ENCODE data around the gene PDAP1.
"Not testable (repeated sequence)": the region's sequence is repeated elsewhere in the genome, so short reads cannot be mapped to it uniquely, and the experiment has no call there.

Gene PDAP1

GRCh38 chr7:99408379-99409191 is at the start of gene PDAP1, which contains the start of gene BUD31:
Gene PDAP1 (minus strand): TSS chr7:99408597. CDS start chr7:99408548, 49 bp downstream.
Gene BUD31 (plus strand): TSS chr7:99408969. CDS start chr7:99411093, 2,124 bp downstream.
- DNase-seq: peak; percentile 94 to 97

- no peak for DNase-seq
Measured at GRCh38 chr7:99457650-99458493, 49.5 kb upstream of the PDAP1 start.

DNA sequence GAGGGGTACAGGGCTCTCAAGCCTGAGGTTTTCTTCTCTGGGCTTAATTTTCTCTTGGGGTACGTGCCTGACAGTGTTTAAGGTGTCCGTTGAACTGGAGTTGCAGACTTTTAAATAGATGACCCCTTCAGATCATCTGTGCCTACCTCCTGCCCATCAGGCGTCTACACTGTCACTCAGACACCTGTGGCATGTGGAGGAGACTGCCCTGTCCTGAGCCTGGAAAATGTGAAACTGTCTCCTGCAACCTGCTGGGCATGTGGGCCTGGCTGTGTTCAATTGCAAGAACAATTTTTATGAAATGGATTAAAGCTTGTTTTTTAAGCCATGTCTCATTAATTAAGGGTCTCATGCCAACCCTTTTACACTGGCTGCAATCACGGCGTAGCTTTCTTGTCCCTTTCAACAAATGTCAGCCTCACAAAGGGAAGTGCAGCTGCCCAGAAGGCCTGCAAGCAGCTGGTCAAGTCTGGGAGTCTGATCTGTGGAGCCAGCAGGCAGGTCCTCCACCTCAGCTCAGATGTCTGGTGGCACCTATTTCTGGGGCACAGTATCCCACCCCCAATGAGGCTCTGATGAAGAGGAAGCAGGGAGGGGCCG is 48.8 kb upstream of the PDAP1 start:
- DNase-seq: no peak

DNA sequence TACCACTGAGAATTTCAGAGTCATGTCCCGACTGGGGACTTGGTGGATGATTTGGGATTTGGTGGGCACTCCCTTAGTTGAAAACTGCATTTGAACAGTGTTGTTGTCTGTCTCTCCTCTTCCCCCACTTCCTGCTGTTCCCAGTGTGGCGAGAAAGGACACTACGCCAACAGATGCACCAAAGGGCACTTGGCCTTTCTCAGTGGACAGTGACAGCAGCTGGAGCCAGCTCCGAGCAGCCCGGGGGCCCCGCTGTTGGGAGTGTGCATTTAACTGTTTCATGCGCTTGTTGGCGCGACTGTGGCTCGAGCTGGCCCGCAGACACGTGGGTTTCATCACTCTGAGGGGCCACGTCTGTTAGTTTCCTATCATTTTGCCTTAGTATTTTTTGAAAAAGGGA is 47.9 kb upstream of the PDAP1 start:
- DNase-seq: no peak

- no peak for DNase-seq
Measured at GRCh38 chr7:99455874-99456273, 47.5 kb upstream of the PDAP1 start.

DNA sequence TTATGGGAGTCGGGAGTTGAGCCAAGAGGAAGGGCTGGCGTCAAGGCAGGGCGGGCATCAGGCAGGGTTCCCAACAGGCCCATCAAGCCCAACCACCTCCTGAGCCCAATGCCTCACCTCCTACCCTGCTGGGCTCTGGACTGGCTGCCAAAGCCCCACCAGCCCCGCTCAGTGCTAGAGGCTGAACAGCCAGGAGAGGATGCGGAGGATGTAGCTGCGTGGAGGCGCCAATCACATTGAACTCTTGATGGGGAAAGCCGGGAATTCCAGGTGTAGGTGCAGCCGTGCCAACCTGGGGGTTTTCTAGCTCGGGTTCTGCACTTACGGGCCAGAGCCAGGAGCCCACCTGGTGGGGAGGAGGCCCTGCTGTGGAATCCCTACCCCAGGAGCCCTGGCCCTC is 44.7 kb upstream of the PDAP1 start:
- DNase-seq: no peak

- no peak for DNase-seq
Measured at GRCh38 chr7:99452541-99452940, 44.1 kb upstream of the PDAP1 start.

DNA sequence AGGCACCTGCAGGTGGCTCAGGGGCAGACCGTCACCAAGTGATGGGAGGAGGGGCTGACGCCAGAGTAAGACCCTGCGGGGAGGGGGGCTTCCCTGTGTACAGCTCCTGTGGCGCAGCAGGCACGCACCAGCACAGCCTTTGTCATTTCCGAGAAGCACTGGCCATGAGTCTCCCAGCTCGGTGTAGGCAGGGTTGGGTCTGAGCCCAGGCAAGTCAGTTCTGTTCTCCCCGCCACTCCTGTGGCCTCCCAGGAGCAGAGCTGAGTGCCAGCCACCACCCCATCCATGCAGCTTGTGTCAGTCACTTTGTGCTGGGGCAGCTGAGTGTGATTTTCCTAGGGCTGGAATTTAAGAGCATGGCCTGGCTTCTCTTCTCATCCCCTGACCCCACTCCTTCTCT is 43.5 kb upstream of the PDAP1 start:
- no peak for DNase-seq

GRCh38 chr7:99449326-99449725 is 40.9 kb upstream of the PDAP1 start:
- DNase-seq: no peak

DNA sequence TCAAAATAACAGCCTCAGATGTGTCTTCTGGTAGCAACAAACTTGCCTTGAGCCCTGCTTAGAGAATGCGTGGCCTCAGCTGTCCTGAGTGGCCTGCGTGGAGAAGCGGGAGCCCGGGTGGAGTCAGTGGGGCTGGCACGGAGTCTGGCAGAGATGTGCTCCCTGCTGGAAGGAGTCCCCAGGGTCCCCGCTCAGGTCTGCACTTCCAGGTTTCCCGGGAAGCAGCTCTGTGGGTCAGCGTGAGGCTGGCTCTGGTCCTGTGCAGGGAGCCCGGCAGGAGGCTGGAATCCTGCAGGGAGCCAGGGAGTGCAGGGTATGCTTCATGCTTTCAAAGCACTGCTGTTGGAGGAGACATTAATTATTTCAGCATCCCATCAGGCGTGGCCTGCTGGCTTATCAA is 40.5 kb upstream of the PDAP1 start:
- DNase-seq: no peak

GRCh38 chr7:99447943-99448342 is 39.5 kb upstream of the PDAP1 start:
- DNase-seq: no peak

DNA sequence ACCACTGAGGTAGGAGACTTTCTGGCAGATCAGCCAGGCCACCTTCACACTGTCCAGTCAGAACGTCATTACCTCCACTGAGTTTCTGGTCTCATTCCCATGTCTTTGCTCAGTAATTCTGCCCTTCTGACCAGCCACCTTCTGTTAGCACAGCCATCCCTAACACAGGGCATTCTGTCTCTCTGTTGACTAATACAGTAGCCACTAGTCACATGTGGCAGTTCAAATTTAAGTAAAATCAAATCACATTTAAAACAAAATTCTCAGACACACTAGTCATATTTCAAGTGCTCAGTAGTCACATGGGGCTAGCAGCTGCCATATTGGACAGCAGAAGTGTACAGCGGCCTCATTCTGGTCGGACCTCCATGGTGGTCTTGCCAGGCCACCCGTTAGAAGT is 37.7 kb upstream of the PDAP1 start:
- no peak for DNase-seq

DNA sequence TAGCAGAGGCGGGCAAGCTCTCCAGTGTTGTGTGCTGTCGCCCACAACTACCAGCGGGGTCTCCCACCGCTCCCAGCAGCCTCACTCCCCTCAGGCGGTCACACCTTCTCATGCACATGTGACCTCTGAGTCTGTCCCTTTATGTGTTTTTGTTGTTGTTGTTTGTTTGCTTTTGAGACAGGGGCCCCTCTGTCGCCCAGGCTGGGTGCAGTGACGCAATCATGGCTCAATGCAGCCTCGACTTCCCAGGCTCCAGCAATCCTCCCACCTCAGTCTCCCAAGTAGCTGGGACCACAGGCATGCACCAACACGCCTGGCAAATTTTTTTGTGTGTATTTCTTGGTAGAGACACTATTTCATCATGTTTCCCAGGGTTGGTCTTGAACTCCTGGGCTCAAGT is 31.8 kb upstream of the PDAP1 start:
- no peak for DNase-seq

DNA sequence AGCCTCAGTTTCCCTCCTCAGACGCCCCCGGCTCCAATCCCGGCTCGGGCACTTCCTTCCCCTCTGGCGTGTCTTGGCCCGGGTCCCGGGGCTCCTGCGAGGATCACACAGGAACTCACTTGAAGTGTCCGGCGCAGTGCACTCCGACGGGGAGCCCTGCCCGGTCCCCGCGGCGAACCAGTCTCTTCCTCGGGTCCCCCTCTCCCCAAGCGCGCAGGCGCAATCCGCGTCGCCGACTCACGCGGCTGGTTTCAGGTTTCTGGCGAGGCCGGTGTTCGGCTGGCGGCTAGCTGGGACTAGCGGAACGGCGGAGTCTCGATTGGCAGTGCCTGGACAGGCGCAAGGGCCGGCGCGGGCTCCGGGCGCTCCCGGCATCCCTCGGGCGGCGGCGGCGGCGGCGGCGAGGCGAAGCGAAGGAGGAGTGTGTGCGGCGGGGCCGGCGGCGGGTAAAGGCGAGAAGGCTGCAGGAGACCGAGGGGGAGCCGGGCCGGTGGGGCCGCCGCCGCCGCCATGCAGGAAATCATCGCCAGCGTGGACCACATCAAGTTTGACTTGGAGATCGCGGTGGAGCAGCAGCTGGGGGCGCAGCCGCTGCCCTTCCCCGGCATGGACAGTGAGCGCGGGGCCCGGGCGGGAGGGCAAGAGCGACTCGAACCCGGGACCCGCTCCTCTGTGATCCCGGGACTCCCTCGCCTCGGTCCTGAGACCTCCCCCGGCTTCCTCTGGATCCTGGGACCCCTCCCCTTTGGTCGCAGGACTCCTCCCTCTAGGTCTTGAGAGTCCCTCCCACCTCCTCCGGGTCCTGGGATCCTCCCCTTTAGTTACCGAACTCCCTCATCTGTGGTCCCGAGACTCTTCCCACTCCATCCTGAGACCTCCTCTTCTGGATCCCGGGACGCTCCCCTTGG is 30.4 kb upstream of the PDAP1 start, which contains the start of the genes CPSF4 and PTCD1:
TSS of gene CPSF4 (plus strand) at position 371 of the 908 bp plus-strand sequence. CDS start at position 511, 140 bp downstream.
TSS of gene PTCD1 (minus strand) at position 226 of the 908 bp plus-strand sequence. CDS start 3,556 bp downstream, outside the sequence.
- DNase-seq: peak; percentile 76 to 95

DNA sequence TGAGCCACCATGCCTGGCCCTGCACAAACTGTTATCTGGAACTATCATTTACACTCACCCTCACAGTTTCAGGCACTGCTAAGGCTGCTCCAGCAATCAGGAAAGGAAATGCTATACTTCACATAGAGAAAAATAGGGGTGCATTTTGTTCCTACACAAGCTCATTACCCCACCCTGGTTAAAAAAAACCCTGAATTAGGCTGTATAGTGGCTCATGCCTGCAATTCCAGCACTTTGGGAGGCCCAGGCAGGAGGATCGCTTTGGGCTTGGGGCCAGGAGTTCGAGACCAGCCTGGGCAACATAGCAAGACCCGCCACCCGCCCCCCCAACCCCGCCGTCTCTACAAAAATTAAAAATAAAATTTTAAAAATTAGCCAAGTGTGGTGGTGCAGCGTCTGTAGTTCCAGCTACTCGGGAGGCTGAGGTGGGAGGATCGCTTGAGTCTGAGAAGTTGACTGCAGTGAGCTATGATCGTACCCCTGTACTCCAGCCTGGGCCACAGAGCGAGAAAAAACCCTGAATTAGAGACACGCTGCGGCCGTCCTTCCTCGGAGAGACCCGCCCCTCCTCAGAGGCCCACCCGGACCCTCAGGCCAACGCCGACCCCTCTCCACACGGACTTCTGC is 29.7 kb upstream of the PDAP1 start:
- DNase-seq: no peak

GRCh38 chr7:99433158-99433557 is 24.8 kb upstream of the PDAP1 start:
- DNase-seq: no peak

DNA sequence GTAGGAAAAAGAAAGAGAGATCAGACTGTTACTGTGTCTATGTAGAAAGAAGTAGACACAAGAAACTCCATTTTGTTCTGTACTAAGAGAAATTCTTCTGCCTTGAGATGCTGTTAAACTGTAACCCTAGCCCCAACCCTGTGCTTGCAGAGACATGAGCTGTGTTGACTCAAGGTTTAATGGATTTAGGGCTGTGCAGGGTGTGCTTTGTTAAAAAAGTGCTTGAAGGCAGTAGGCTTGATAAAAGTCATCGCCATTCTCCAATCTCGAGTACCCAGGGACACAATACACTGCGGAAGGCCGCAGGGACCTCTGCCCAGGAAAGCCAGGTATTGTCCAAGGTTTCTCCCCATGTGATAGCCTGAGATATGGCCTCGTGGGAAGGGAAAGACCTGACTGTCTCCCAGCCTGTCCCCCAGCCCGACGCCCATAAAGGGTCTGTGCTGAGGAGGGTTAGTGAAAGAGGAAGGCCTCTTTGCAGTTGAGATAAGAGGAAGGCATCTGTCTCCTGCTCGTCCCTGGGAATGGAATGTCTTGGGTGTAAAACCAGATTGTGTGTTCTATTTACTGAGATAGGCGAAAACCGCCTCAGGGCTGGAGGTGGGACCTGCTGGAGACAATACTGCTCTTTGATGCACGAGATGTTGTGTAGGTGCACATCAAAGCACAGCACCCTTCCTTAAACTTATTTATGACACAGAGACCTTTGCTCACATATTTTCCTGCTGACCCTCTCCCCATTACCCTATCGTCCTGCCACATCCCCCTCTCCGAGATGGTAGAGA is 23.6 kb upstream of the PDAP1 start:
- not testable (repeated sequence) for DNase-seq

DNA sequence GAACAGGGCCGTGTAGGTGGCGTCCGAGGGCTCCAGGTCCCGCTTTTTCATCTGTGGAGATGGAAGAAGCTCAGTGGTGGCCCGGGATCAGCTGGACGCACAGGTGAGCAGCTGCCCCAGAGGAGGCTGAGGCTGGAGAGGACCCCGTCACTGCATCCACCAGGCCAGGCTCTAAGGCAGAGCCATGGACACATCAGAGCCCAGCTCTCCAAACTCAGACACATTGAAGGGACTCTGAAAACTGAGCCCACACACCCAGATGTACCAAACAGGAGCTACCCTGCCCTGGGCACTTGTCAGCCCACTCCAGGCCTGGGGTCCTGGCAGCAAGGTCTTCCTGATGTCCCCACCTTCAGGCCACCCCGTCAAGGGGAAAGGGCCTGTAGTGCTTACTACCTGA is 21.4 kb upstream of the PDAP1 start:
- DNase-seq: no peak

DNA sequence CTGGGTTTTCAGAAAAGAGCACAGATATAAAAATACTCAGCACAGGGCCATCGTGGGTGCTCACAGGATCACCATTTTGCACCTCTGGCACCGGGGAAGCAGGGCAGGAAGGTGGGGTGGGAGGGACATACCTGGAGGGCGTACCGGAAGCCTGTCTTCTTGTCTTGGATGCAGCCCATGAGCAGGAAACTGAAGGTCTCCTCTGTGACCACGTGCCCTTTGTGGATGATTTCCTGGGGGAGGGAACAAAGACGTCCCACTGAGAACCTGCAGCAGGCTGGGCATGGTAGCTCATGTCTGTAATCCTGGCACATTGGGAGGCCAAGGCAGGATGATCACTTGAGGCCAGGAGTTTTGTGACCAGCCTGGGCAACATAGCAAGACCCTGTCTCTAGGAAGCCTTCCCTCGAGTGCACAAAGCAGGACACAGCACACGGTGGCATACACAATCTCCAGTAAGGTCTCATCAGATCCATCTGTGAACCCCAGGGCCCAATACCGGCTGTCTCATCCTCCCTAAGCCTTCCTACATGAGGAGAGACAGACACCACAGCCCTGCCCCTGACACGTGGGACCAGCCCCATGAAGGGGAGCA is 20.7 kb upstream of the PDAP1 start:
- no peak for DNase-seq
